A549 (cell line): ENCODE results near the gene KCNIP2. TPM values are rescaled to one million over a fixed set of nuclear protein-coding genes. Genes with fewer than 3 reads are reported as not detected.

Experiments
- ATAC-seq, 2 experiments: fragments of 200-7000 bp in 1 of 2; fragments of >200 bp in 1 of 2; cut with Nextera tagmentation in 1 of 2; cut with Tn5 transposase in 1 of 2; 3 replicates each; pipeline versions ENCODE4 v1.8.0 to v1.9.1; 2018 to 2020; ENCODE audit warnings: mild to moderate bottlenecking in 1 of 2, moderate library complexity in 1 of 2
- CTCF ChIA-PET: fragments of 300-600 bp; sonication (Branson Sonifier 250); formaldehyde crosslinking; extraction: SDS; loops from one replicate; lab custom pipeline; 2021; ENCODE audit warnings: antibody characterized with exemption, inconsistent platforms; lab: Yijun Ruan, JAX
- POLR2A ChIA-PET: fragments of 350-600 bp; formaldehyde crosslinking; extraction: SDS; loops from one replicate; lab custom pipeline; 2021; ENCODE audit warnings: antibody characterized with exemption, inconsistent platforms; lab: Yijun Ruan, JAX
- DNase-seq, 2 experiments: peaks; one replicate each; pipeline versions ENCODE4 v3.0.0 to v3.0.0-alpha.2; 2011 to 2016; ENCODE audit warnings: low read depth in 1 of 2, low spot score in 1 of 2
- FAIRE-seq: peaks from 2 replicates; lab custom pipeline; 2011; peaks lifted over from hg19 to GRCh38; lab: Jason Lieb, UNC
- H3K27ac ChIP-seq, 2 experiments: fragments of >200 bp; sonication (Bioruptor Twin); formaldehyde crosslinking; 3 replicates each; pipeline ENCODE4 v1.5.1; 2016 to 2017
- H3K4me1 ChIP-seq: fragments of >200 bp; sonication (Bioruptor Twin); formaldehyde crosslinking; 3 replicates; pipeline ENCODE4 v1.6.1; 2016
- H3K4me2 ChIP-seq: fragments of >200 bp; sonication (Bioruptor Twin); formaldehyde crosslinking; 3 replicates; pipeline ENCODE4 v1.6.1; 2016
- H3K4me3 ChIP-seq: fragments of >200 bp; sonication (Bioruptor Twin); formaldehyde crosslinking; 3 replicates; pipeline ENCODE4 v1.5.1; 2016
- H3K9me3 ChIP-seq: fragments of >200 bp; sonication (Bioruptor Twin); formaldehyde crosslinking; 3 replicates; pipeline ENCODE4 v1.6.1; 2016
- CBX2 ChIP-seq: fragments of 200-600 bp; sonication (generic); IDR thresholded peaks from 2 replicates; pipeline ENCODE4 v1.6.1; 2016; ENCODE audit warnings: low read depth, mild to moderate bottlenecking, borderline replicate concordance
- CBX8 ChIP-seq: fragments of 200-600 bp; sonication (generic); IDR thresholded peaks from 2 replicates; pipeline ENCODE4 v1.6.1; 2016
- EHF ChIP-seq: fragments of 250-450 bp; sonication (Bioruptor Pico); IDR thresholded peaks from 2 replicates; pipeline ENCODE4 v1.5.0; 2020; ENCODE audit warnings: mild to moderate bottlenecking
- EHMT2 ChIP-seq: fragments of 200-600 bp; sonication (generic); IDR thresholded peaks from 2 replicates; pipeline ENCODE4 v1.6.1; 2016; ENCODE audit warnings: antibody characterized with exemption, low read depth, mild to moderate bottlenecking, moderate library complexity
- ESRRA ChIP-seq: fragments of 150-350 bp; IDR thresholded peaks from 2 replicates; pipeline ENCODE4 v1.6.1; 2014; ENCODE audit warnings: mild to moderate bottlenecking, low read length, borderline replicate concordance
- FOSL2 ChIP-seq, 2 experiments: fragments of 450-650 bp in 1 of 2; fragments of >200 bp in 1 of 2; sonication (Bioruptor Twin) in 1 of 2; formaldehyde crosslinking; IDR thresholded peaks; 2 replicates each; pipeline versions ENCODE4 v1.5.0 to v1.6.1; 2016 to 2020; ENCODE audit warnings: mild to moderate bottlenecking in 1 of 2, moderate library complexity in 1 of 2
- HDAC2 ChIP-seq: fragments of 200-600 bp; sonication (generic); IDR thresholded peaks from 2 replicates; pipeline ENCODE4 v1.6.1; 2016
- HEYL ChIP-seq: fragments of 250-450 bp; sonication (Bioruptor Pico); IDR thresholded peaks from 2 replicates; pipeline ENCODE4 v1.8.0; 2021; ENCODE audit warnings: mild to moderate bottlenecking, moderate library complexity
- HOXB5 ChIP-seq: fragments of 250-450 bp; sonication (Bioruptor Pico); IDR thresholded peaks from 2 replicates; pipeline ENCODE4 v1.5.0; 2020; ENCODE audit warnings: mild to moderate bottlenecking, moderate library complexity
- KDM5A ChIP-seq: fragments of 200-600 bp; sonication (generic); IDR thresholded peaks from 2 replicates; pipeline ENCODE4 v1.6.1; 2016; ENCODE audit warnings: antibody characterized with exemption, mild to moderate bottlenecking
- MAFK ChIP-seq: fragments of 450-650 bp; IDR thresholded peaks from 2 replicates; pipeline ENCODE4 v1.6.1; 2014; ENCODE audit not compliant: partially characterized antibody
- MAZ ChIP-seq: fragments of 150-350 bp; IDR thresholded peaks from 2 replicates; pipeline ENCODE4 v1.6.1; 2014; ENCODE audit warnings: antibody characterized with exemption, low read depth, low read length, borderline replicate concordance
- MYC ChIP-seq: IDR thresholded peaks from 2 replicates; pipeline ENCODE4 v1.6.1; 2012; ENCODE audit warnings: mild to moderate bottlenecking, inconsistent platforms, low read length, improper control_type of control experiment, borderline replicate concordance
- NPAS2 ChIP-seq: fragments of 250-450 bp; sonication (Bioruptor Pico); IDR thresholded peaks from 2 replicates; pipeline ENCODE4 v1.8.0; 2022; ENCODE audit warnings: mild to moderate bottlenecking, moderate library complexity, borderline replicate concordance
- RAD21 ChIP-seq, 2 experiments: fragments of >200 bp in 1 of 2; sonication (Bioruptor Twin) in 1 of 2; formaldehyde crosslinking in 1 of 2; IDR thresholded peaks in 1 of 2; conservative IDR thresholded peaks in 1 of 2; 2 replicates in 1 of 2; 3 replicates in 1 of 2; pipeline ENCODE4 v1.6.1; 2012 to 2018; ENCODE audit warnings: inconsistent platforms in 1 of 2
- SMC3 ChIP-seq: fragments of >200 bp; sonication (Bioruptor Twin); formaldehyde crosslinking; IDR thresholded peaks from 3 replicates; pipeline ENCODE4 v1.6.1; 2018; ENCODE audit warnings: inconsistent platforms
- TFCP2L1 ChIP-seq: fragments of 250-450 bp; sonication (Bioruptor Pico); IDR thresholded peaks from 2 replicates; pipeline ENCODE4 v1.5.0; 2021; ENCODE audit warnings: mild to moderate bottlenecking
- ZC3H11A ChIP-seq: fragments of 450-650 bp; IDR thresholded peaks from 2 replicates; pipeline ENCODE4 v1.6.1; 2014; ENCODE audit warnings: antibody characterized with exemption, mild to moderate bottlenecking
- ZNF302 ChIP-seq: fragments of 250-450 bp; sonication (Bioruptor Pico); IDR thresholded peaks from 2 replicates; pipeline ENCODE4 v1.9.0; 2021; ENCODE audit warnings: inconsistent platforms, mild to moderate bottlenecking, moderate library complexity
- WGBS: methylation state at CpG from one replicate; pipeline ENCODE4 v1.1.6; 2017; ENCODE audit errors: missing lambda C conversion rate; 5-methylcytosine and 5-hydroxymethylcytosine counted together
- polyA minus RNA-seq: library from RNA; depleted of rRNA, polyadenylated mRNA; stranded (reverse); fragments of >200 nt; gene quantifications from 2 replicates; pipeline ENCODE4 v1.2.3, GENCODE V29; 2011; rRNA and poly(A)+ RNA removed
- polyA plus RNA-seq, 4 experiments: library from polyadenylated mRNA; depleted of rRNA in 3 of 4; stranded (reverse); fragments of >200 nt; fragmentation: RNase III in 1 of 4; extraction: RNeasy Plus Mini Kit Qiagen cat#74134 plus additional on column Dnase treatment in 1 of 4; gene quantifications; 2 replicates in 3 of 4; 3 replicates in 1 of 4; pipeline ENCODE4 v1.2.3, GENCODE V29; 2011 to 2017
- TF ChIP-seq, protein P1 (sequence below): fragments of >200 bp; sonication (Bioruptor Twin); formaldehyde crosslinking; IDR thresholded peaks from 3 replicates; pipeline ENCODE4 v1.5.1; 2016
- TF ChIP-seq, protein P2 (sequence below): IDR thresholded peaks from 2 replicates; pipeline ENCODE4 v1.6.1; 2012

Gene KCNIP2
- polyA plus RNA-seq (2011; rRNA removed) (0.88 and 1.3 TPM in 2 replicates), polyA plus RNA-seq (2017; fragmentation: RNase III; extraction: RNeasy Plus Mini Kit Qiagen cat#74134 plus additional on column Dnase treatment) (1.1 to 1.7 TPM (median 1.3 TPM) in 3 replicates), polyA minus RNA-seq (1.6 and 3.1 TPM in 2 replicates)
- 0.35 and 0.46 TPM in 2 replicates for polyA plus RNA-seq (2012; cell fraction: cytosol; rRNA removed)
- polyA plus RNA-seq (2012; cell fraction: nucleus; rRNA removed): 2.2 and 3.2 TPM in 2 replicates

GRCh38 chr10:101843032-101844021, at the start of gene KCNIP2:
KCNIP2 (minus strand) TSS chr10:101843800; CDS start chr10:101843568, 232 bp downstream.
- DNase-seq: peak in 1 of 2 experiments; percentile 52
- CTCF ChIA-PET: interaction anchor here (0.6 to 15.4 kb wide), 23 partner anchors 9 to 491 kb away, joined by 3 to 379 read pairs (median 3); no protein-coding TSS in a partner anchor
- Histone ChIP-seq H3K9me3 (no peaks in the 10 kb centered on the region), H3K4me1 (peaks cover 20% of the 10 kb centered on the region), H3K4me2 (peak within 1 kb of the TSS; percentile 79), H3K4me3 (peak within 1 kb of the TSS; percentile 43), H3K27ac (peak within 1 kb of the TSS; percentile 22 to 69; a peak in 4 of 6 replicates)
- ATAC-seq: peak; percentile 14 to 54; a peak in 4 of 6 replicates
- WGBS: 61% methylated on average over 25 of the region's 60 CpGs
- POLR2A ChIA-PET: interaction anchor here (0.6 kb wide), 1 partner anchor 25 kb away, joined by 9 read pairs; the partner anchor contains the start of gene OGA
- TF ChIP-seq EHMT2 (no peak), MAZ (0 out of 2 replicates have a peak, but pooled peaks have one; percentile 39), FOSL2 (IDR thresholded peaks at IDR 0.05) (no peak), FOSL2 (CRISPR knock-in tag; IDR thresholded peaks at IDR 0.05) (no peak)
- TF ChIP-seq, protein P1, sequence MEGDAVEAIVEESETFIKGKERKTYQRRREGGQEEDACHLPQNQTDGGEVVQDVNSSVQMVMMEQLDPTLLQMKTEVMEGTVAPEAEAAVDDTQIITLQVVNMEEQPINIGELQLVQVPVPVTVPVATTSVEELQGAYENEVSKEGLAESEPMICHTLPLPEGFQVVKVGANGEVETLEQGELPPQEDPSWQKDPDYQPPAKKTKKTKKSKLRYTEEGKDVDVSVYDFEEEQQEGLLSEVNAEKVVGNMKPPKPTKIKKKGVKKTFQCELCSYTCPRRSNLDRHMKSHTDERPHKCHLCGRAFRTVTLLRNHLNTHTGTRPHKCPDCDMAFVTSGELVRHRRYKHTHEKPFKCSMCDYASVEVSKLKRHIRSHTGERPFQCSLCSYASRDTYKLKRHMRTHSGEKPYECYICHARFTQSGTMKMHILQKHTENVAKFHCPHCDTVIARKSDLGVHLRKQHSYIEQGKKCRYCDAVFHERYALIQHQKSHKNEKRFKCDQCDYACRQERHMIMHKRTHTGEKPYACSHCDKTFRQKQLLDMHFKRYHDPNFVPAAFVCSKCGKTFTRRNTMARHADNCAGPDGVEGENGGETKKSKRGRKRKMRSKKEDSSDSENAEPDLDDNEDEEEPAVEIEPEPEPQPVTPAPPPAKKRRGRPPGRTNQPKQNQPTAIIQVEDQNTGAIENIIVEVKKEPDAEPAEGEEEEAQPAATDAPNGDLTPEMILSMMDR: peak; percentile 67
- FAIRE-seq: no peak

- no peak for TF ChIP-seq HDAC2
- TF ChIP-seq ZC3H11A: no peak
- no peak overlapping the region for H3K27ac ChIP-seq
- H3K4me1 ChIP-seq: peaks cover 20% of the 10 kb centered on the region
- H3K4me3 ChIP-seq: no peak overlapping the region
- FAIRE-seq (no peak), DNase-seq (peak in 1 of 2 experiments; percentile 27), ATAC-seq (no peak)
- peak overlapping the region; percentile 4; the same call in 1 of the 3 replicates for H3K4me2 ChIP-seq
- WGBS: 51% methylated on average over 4 of the region's 4 CpGs
- H3K9me3 ChIP-seq: no peaks in the 10 kb centered on the region
- ChIA-PET POLR2A (no interaction called here), CTCF (interaction anchor here (1.2 to 15.5 kb wide), 5 partner anchors 13 to 180 kb away, joined by 3 to 211 read pairs (median 6); no protein-coding TSS in a partner anchor)
Measured at GRCh38 chr10:101892782-101893391, 49.3 kb upstream of the KCNIP2 start.

DNA sequence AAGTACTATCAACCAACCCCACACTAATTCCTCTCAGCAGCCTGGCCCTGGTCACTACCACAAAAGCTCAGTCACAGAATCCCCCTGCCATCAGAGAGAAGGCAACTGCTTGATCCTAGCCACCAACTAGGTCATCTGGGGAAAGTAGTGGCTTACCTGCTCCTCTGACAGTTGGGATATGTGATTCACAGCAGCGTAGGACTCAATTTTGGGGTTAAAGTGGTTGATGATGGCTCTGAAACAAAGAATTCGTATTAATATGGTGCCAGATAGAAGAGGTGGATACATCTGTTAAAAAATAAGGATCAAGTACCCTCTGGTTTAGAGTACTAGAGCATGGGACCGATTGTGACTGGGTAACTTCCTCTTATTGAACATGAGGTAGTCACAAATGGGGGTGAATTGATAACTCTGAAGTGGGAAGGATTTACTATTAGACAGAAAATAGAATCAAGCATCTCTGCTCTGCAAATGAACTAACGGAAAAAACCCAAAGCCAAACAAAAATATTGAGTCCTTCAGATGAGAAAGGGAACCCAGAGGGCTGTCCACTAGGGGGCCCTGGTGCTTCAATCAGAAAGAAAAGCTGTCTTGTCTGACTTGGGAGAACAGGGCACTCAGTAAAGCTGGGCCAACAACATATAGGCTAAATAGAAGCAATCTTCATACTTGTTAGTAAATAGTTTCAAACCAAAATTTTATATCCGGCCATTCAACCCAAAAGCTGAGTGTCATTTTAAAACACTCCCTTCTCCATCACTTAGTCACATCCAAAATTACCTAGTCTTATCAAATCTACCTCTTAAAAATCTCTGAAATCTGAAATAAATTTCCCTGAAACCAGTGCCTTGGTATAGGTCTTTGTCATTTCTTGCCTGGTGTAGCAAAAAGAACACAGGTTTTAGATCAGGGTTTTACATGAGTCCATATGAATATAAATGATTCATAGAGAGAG, 45.9 kb upstream of the KCNIP2 start:
- 35% methylated on average over 5 of the region's 5 CpGs for WGBS
- ATAC-seq: peak; percentile 93; a peak in 5 of 6 replicates

More for the DNA sequence above, 45.9 kb upstream of the KCNIP2 start:
- DNase-seq (peak; percentile 69 to 73), FAIRE-seq (no peak)
- ChIA-PET CTCF (interaction anchor here (0.6 to 15.5 kb wide), 62 partner anchors 8 to 936 kb away, joined by 3 to 211 read pairs (median 5); partner anchors contain the start of gene OGA), POLR2A (interaction anchor here (1.4 kb wide), 1 partner anchor 8 kb away, joined by 3 read pairs; no protein-coding TSS in a partner anchor)
- H3K4me1 ChIP-seq: peaks cover 12% of the 10 kb centered on the region
- no peaks in the 10 kb centered on the region for H3K9me3 ChIP-seq
- H3K4me3 ChIP-seq: no peak overlapping the region
- H3K27ac ChIP-seq: peak overlapping the region; percentile 31 to 65; a peak in 2 of 6 replicates
- TF ChIP-seq, protein P1: peak; percentile 93
- peak; percentile 94 for TF ChIP-seq SMC3
- no peak for TF ChIP-seq ESRRA
- no peak for TF ChIP-seq NPAS2 (CRISPR knock-in tag)
- TF ChIP-seq, protein P2, sequence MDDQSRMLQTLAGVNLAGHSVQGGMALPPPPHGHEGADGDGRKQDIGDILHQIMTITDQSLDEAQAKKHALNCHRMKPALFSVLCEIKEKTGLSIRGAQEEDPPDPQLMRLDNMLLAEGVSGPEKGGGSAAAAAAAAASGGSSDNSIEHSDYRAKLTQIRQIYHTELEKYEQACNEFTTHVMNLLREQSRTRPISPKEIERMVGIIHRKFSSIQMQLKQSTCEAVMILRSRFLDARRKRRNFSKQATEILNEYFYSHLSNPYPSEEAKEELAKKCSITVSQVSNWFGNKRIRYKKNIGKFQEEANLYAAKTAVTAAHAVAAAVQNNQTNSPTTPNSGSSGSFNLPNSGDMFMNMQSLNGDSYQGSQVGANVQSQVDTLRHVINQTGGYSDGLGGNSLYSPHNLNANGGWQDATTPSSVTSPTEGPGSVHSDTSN: no peak
- no peak for TF ChIP-seq CBX2
- TF ChIP-seq HEYL (CRISPR knock-in tag): no peak
- peak; percentile 83 to 89 for TF ChIP-seq RAD21 (conservative IDR thresholded peaks at IDR 0.05 in 1 of 2, IDR thresholded peaks at IDR 0.05 in 1 of 2)
- no peak for TF ChIP-seq TFCP2L1 (CRISPR knock-in tag)
- TF ChIP-seq MAFK: no peak
- TF ChIP-seq KDM5A: no peak
- no peak for TF ChIP-seq CBX8
- no peak for TF ChIP-seq MYC
- no peak for TF ChIP-seq ZNF302 (CRISPR knock-in tag)
- TF ChIP-seq EHF (CRISPR knock-in tag): no peak
- no peak for TF ChIP-seq HOXB5 (CRISPR knock-in tag)
- no peak overlapping the region for H3K4me2 ChIP-seq
